ENCODE results near the gene GSK3A. TPM values are rescaled to one million over a fixed set of nuclear protein-coding genes. Genes with fewer than 3 reads are reported as not detected.

Gene GSK3A
- total and polyA plus RNA-seq, 2 experiments from 2014 or later: 32.2 to 36.6 TPM

GRCh38 chr19:42246143-42246921 lies 3.9 kb upstream of the GSK3A start:
- 35% methylated on average over 10 of the region's 10 CpGs for WGBS (ENCODE audit: low lambda C conversion rate, missing lambda C conversion rate)
- H2AFZ ChIP-seq: no peak overlapping the region

GRCh38 chr19:42245231-42245630 lies 2.8 kb upstream of the GSK3A start:
- peaks cover 12% of the 10 kb centered on the region for H3K4me1 ChIP-seq (ENCODE audit: insufficient read depth)
- no peak overlapping the region for H3K4me3 ChIP-seq
- H2AFZ ChIP-seq: no peak overlapping the region

More at GRCh38 chr19:42246143-42246921, 3.9 kb upstream of the GSK3A start:
- Histone ChIP-seq H3K9me3 (ENCODE audit: low read depth) (no peaks in the 10 kb centered on the region), H3K27ac (peak overlapping the region; percentile 45), H3K79me2 (peaks cover 34% of the 10 kb centered on the region), H3K4me1 (ENCODE audit: insufficient read depth) (peaks cover 13% of the 10 kb centered on the region), H3K36me3 (replicated peaks; ENCODE audit: insufficient read depth, low read depth) (no peaks in the 10 kb centered on the region), H3K27me3 (no peaks in the 10 kb centered on the region), H4K20me1 (ENCODE audit: insufficient read depth, poor library complexity, severe bottlenecking) (peaks cover 23% of the 10 kb centered on the region), H3K4me3 (no peak overlapping the region), H3K4me2 (no peak overlapping the region), H3K9me2 (replicated peaks; ENCODE audit: insufficient read depth) (no peaks in the 10 kb centered on the region)
- TF ChIP-seq CTCF (IDR thresholded peaks at IDR 0.05; ENCODE audit: poor library complexity) (peak; percentile 60), EZH2phosphoT487 (IDR thresholded peaks at IDR 0.05; ENCODE audit: low read depth, severe bottlenecking, unreplicated experiment) (no peak)
- DNase-seq (ENCODE audit: low spot score): peak; percentile 86

GRCh38 chr19:42244347-42245220 lies 2.2 kb upstream of the GSK3A start:
- peak overlapping the region; percentile 33 for H2AFZ ChIP-seq
- WGBS (ENCODE audit: low lambda C conversion rate, missing lambda C conversion rate): 7% methylated on average over 45 of the region's 45 CpGs
- TF ChIP-seq CTCF (IDR thresholded peaks at IDR 0.05; ENCODE audit: poor library complexity) (peak; percentile 69), EZH2 (IDR thresholded peaks at IDR 0.05; ENCODE audit: borderline replicate concordance) (no peak), EZH2phosphoT487 (IDR thresholded peaks at IDR 0.05; ENCODE audit: low read depth, severe bottlenecking, unreplicated experiment) (no peak)

More at GRCh38 chr19:42245231-42245630, 2.8 kb upstream of the GSK3A start:
- Histone ChIP-seq H4K20me1 (ENCODE audit: insufficient read depth, poor library complexity, severe bottlenecking) (peaks cover 12% of the 10 kb centered on the region), H3K27me3 (no peaks in the 10 kb centered on the region), H3K9me3 (ENCODE audit: low read depth) (no peaks in the 10 kb centered on the region), H3K27ac (peak overlapping the region; percentile 43), H3K4me2 (peak overlapping the region; percentile 92), H3K79me2 (peaks cover 34% of the 10 kb centered on the region), H3K9me2 (replicated peaks; ENCODE audit: insufficient read depth) (no peaks in the 10 kb centered on the region), H3K36me3 (replicated peaks; ENCODE audit: insufficient read depth, low read depth) (no peaks in the 10 kb centered on the region)
- no peak for TF ChIP-seq EZH2phosphoT487 (IDR thresholded peaks at IDR 0.05; ENCODE audit: low read depth, severe bottlenecking, unreplicated experiment)
- TF ChIP-seq CTCF (IDR thresholded peaks at IDR 0.05; ENCODE audit: poor library complexity): no peak
- no peak for TF ChIP-seq EZH2 (IDR thresholded peaks at IDR 0.05; ENCODE audit: borderline replicate concordance)
- DNase-seq (ENCODE audit: low spot score): no peak
- 85% methylated on average over 10 of the region's 10 CpGs for WGBS (ENCODE audit: low lambda C conversion rate, missing lambda C conversion rate)

More at GRCh38 chr19:42244347-42245220, 2.2 kb upstream of the GSK3A start:
- no peaks in the 10 kb centered on the region for H3K27me3 ChIP-seq
- H4K20me1 ChIP-seq (ENCODE audit: insufficient read depth, poor library complexity, severe bottlenecking): peaks cover 5% of the 10 kb centered on the region
- H3K27ac ChIP-seq: peak overlapping the region; percentile 89
- peaks cover 12% of the 10 kb centered on the region for H3K4me1 ChIP-seq (ENCODE audit: insufficient read depth)
- H3K9me2 ChIP-seq (replicated peaks; ENCODE audit: insufficient read depth): no peaks in the 10 kb centered on the region
- peak overlapping the region; percentile 51 for H3K4me3 ChIP-seq
- peaks cover 34% of the 10 kb centered on the region for H3K79me2 ChIP-seq
- H3K4me2 ChIP-seq: peak overlapping the region; percentile 92
- peak; percentile 95 for DNase-seq (ENCODE audit: low spot score)
- no peaks in the 10 kb centered on the region for H3K36me3 ChIP-seq (replicated peaks; ENCODE audit: insufficient read depth, low read depth)
- H3K9me3 ChIP-seq (ENCODE audit: low read depth): no peaks in the 10 kb centered on the region
